NCI-H2081 treated with DMSO at 0.1 percent for 48 hours (cell line): ENCODE results near the gene FOXB1.

Experiments used
- DNase-seq: peaks from one replicate; lab custom pipeline; 2025; lab: John Stamatoyannopoulos, UW

The FOXB1 gene

DNA sequence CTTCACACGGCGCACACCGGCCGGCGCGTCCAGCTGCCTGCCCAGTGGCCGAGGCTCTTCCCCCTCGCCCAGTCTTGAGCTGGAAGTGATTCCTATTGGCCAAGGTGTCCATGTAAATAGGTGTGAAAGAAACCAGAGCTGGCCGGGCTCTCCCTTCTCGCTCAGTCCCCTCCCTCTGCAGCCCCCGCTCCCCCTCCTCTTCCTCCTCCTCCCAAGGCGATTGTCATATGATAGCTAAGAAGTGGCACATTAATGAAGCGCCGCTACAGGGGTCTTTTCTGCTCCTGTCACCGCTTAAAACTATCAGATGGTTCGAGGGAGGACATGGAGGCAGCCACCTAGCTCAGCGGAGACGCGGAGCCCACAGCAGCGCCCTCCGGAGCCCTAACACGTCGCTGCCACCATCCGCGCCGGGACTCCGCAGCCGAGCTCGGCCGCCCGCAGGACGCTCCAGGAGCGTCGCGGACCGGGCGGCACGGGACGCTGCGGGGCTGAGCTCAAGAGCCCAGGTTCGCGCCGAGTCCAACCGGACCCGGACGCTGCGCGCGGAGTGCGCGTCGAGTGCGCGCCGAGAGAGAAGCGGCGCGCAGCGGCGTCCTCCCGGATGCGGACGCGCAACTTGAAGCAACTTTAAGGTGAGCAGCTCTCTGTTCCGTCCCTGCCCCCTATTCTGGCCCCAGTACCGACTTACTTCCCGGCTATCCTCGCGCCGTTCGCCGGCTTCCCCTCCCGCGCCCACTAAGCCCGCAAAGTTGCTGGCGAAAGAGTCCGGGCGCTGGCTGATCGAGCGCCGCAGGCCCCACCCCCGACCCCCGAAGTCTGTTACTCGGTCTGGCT is at the start of gene FOXB1:
Gene FOXB1 (plus strand): TSS at position 303 of the 837 bp plus-strand sequence. CDS start 653 bp downstream, outside the sequence.
- no peak for DNase-seq

- DNase-seq = no peak
Observed at GRCh38 chr15:59958288-59958687, 45.8 kb upstream of the FOXB1 start.

DNA sequence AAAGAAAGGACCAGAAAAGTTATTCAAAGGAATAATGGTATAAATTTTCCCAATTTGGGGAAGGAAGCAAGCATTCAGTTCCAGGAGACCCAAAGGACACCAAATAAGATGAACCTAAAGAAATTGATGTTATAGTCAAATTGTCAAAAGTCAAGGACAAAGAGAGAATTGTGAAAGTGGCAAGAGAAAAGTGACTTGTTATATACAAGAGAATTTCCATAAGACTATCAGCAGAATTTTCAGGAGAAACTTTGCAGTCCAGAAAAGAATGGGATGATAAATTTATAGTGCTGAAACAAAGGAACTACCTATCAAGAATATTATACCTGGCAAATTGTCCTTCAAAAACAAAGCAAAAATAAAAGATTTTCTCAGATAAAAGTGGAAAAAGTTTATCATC is 43.8 kb upstream of the FOXB1 start:
- no peak for DNase-seq

DNA sequence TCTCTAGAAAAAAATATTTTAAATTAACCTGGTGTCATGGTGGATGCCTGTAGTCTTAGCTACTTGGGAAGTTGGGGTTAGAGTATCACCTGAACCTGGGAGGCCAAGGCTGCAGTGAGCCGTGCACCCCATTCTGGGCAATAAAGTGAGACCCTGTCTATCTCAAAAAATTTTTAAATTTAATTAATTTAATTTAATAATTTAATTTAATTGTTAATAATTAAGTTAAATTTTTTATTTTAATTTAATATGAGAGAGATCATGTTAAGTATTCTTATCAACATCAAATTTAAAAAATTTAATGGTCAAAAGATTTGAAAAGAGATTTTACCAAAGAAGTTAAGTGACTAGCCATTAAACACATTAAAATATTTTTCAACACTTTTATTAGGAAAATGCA is 40.8 kb upstream of the FOXB1 start:
- DNase-seq = no peak

DNA sequence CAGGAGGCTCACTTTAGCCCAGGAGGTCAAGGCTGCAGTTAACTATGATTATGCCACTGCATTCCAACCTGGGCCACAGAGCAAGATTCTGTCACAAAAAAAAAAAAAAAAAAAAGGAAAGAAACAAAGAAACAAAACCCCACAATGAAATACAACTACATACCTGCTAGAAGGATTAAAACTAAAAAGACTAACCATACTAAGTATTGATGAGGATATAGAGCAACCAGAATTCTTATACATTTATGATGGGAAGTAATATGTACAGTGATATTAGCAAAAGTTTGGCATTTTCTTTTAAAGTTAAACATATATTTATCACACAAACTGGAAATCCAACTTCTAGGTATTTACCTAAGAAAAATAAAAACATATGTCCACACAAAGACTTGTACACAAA is 40.2 kb upstream of the FOXB1 start:
- no peak for DNase-seq

- DNase-seq = no peak
Observed at GRCh38 chr15:59965741-59966140, 38.4 kb upstream of the FOXB1 start.

DNA sequence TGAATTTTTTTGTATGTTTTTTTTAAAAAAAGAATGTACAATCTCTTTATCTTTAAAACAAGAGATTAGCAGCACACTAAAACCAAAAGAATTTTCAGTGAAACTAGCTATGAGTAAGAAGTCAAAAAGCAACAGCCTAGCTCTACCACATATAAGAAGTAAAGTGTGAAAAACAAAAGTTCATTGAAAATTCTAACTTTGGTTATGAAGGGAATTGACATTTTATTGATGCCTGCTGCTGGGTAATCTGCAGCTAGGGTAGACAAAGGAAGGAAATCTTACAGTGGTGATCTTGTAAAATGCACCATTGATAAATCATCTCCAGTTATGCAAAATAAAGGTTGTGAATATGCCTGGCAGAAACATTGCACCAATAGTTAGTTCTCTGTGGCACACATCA is 37.8 kb upstream of the FOXB1 start:
- DNase-seq = no peak

GRCh38 chr15:59968314-59968713 is 35.8 kb upstream of the FOXB1 start:
- no peak for DNase-seq

DNA sequence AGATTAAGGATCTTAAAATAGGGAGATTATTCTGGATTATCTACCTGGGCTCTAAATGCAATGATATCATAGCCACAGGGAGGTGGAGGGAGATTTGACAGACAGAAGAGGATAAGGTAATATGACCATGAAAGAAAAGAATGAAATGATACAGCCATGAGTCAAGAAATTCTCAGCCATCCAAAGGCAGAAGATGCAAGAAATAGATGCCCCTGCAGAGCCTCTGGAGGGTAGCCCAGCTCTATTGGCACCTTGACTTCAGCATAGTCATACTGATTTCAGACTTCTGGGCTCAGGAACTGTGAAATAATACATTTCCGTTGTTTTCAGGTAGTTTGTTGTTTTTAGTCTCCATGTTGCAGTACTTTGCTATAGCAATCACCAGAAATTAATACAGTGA is 31.9 kb upstream of the FOXB1 start:
- DNase-seq = no peak

- no peak for DNase-seq
Observed at GRCh38 chr15:59976480-59977271, 27.4 kb upstream of the FOXB1 start.

GRCh38 chr15:59991834-59992233 is 12.3 kb upstream of the FOXB1 start:
- no peak for DNase-seq

- no peak for DNase-seq
Observed at GRCh38 chr15:59993041-59993750, 10.9 kb upstream of the FOXB1 start.

DNA sequence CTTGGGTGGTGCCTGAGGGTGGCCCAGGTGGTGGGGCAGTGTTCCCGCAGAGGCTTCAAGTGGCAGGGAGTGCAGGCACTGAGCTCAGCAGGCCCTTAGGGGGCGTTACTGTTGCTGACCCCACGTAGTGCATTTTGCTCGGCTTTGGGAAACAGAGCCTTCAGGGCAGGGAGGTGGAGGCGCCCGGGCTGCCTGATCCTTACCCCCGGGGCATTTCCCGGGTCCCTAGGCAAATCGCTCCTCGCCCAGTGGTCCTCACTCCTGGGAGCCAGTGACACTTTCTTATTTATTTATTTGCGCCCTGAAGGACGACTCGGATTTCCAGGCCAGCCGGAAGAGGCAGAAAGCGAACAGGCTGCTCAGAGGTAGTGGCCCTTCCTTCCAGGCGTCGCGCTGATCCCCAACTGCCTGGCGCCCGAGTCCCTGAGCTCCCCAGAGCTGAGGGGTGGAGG is 10.1 kb upstream of the FOXB1 start:
- no peak for DNase-seq

DNA sequence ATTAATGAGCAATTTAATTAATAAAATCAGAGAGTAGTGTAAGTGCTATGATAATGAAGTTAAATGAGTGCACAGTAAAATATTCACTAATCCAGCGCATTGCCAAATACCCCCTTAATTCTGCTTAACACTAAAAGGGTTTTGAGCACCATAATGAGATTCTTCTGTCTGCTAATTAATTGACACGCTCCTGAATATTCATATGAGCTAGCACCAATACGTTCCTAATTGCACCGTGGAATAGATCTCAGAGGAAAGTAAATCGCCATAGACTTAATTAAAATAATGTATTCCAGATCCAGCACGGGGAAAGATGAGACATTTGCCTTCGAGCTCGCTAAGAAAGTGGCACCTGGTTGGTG is 9.6 kb upstream of the FOXB1 start:
- DNase-seq = no peak

DNA sequence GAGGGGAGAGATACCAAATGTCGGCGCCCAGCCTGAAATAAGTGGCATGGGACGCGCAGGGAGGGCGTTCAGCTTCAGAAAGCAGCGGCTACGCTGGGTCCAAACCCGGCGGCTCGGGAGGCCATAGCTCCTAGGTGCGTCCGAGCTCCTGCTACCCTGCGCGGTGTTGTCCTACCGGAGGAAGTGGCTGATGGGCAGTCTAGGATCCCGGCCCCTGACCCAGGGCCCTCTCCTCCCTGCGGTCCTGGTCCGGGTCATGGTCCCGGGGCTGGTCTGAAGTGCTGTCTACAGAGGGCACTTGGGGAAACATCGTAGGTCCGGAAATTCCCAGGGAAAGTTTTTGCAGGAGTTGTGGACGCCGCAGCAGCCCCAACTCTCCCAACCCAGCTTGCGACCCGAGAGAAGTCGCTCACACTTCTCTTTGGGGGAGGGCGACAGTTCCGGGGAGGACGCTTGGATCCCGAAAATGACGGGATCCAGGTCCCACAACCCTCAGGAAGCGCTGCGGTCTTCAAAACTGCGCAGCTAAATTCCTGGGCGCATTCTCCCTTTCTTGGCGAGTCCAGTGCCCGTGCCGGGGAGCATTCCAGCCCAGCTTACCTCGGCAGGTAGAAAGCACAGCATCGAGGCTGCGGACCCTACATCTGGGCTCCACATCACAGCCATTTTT is 9.1 kb upstream of the FOXB1 start:
- DNase-seq = no peak

DNA sequence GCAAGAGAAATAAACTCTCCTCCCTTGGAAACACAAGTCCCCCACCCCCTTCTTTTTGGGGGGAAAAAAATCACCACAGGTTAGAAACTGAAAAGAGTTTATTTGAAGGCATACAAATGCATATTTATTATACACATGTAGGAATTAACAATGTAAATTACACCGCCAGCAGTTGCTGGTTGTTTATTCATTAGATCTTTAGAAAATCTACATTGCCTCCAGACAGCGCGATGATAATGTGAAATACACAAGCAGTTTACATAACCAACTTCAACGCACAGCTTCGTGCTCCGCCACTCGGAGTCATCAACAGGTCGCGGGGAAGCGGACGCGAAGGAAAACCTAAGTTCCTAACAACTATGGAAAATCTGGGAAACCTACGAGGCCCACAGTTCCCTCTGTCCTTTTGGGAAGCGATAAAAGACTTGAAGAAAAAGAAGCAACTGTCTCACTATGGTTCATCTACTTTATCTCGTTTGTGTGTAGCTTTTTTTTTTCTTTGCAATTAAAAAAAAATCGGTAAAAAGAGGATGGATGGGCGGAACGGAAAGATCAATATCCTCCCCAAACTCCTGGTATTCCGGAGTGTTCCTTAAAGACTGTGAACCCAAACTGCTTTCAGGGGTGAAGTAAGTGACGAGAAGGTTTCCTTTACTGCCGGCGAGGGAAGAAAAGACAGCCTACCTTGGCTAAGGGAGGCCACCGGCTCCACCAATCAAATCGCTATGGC is 8.4 kb upstream of the FOXB1 start:
- no peak for DNase-seq

- DNase-seq = no peak
Observed at GRCh38 chr15:59996298-59997041, 7.6 kb upstream of the FOXB1 start.

GRCh38 chr15:59997070-59997701 is 6.9 kb upstream of the FOXB1 start:
- peak; percentile 16 for DNase-seq

DNA sequence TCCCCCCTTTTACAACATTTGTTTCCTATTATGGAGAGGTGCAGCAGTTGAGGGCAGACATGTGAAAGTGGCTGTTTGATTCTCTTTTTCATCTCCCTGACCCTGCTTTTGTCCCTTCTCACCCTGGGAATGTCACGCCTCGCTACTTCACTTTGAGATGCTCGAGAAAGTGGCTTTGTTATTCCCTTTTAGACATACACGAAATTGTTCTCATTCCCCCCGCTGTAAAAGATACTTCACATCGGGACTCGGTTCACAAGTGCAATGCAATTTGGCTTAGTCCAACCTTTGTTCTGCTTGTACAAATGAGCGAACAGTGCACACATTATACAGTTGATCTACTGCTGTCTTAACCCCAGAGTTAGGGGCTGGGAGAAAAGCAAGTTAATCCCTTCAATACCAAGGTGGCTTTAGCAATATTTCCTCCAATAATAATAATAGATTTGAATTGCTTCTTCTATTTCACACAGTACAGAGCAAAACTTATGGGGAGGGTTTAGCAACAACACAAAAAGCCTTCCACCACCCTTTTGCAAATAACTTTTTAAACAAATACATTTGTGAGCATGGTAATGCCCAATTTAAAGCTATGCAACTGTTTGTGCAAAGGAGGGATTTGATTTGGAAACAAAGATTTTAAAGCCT is 5.7 kb upstream of the FOXB1 start:
- DNase-seq = no peak
